Measurements from ENCODE around the gene SEC16A.

DNA sequence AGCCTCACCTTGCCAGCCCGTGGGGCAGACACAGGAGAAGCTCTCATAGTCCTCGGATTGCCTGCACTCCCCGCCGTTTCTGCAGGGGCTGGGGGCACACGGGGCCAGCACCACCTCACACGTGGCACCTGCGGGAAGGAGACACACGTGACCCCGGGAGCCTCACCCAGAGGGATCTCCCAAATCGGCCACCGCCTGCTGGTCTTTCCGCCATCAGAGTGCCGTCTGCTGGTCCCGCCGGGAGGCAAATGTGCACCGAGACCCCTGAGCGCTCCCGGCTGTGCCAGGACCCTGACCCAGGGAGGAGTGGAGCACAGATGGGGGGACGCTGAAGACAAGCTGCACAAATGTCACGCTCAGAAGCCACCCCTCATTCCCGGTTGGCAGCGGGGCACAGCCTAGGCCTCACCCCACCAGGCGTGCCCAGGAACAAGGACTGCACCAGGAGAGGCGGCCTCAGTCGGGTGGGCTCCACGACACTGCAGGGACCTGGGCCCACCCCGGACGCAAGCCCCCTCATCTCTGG lies 28.4 kb upstream of the SEC16A start:
- TF ChIP-seq, protein P1, sequence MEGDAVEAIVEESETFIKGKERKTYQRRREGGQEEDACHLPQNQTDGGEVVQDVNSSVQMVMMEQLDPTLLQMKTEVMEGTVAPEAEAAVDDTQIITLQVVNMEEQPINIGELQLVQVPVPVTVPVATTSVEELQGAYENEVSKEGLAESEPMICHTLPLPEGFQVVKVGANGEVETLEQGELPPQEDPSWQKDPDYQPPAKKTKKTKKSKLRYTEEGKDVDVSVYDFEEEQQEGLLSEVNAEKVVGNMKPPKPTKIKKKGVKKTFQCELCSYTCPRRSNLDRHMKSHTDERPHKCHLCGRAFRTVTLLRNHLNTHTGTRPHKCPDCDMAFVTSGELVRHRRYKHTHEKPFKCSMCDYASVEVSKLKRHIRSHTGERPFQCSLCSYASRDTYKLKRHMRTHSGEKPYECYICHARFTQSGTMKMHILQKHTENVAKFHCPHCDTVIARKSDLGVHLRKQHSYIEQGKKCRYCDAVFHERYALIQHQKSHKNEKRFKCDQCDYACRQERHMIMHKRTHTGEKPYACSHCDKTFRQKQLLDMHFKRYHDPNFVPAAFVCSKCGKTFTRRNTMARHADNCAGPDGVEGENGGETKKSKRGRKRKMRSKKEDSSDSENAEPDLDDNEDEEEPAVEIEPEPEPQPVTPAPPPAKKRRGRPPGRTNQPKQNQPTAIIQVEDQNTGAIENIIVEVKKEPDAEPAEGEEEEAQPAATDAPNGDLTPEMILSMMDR (conservative IDR thresholded peaks at IDR 0.05; ENCODE audit: low read length): no peak
- TF ChIP-seq EZH2phosphoT487 (IDR thresholded peaks at IDR 0.05; ENCODE audit: borderline replicate concordance, low read depth, low read length): no peak

All from OCI-LY7 (cell line).